ENCODE data around the gene TDP2.

The TDP2 gene

DNA sequence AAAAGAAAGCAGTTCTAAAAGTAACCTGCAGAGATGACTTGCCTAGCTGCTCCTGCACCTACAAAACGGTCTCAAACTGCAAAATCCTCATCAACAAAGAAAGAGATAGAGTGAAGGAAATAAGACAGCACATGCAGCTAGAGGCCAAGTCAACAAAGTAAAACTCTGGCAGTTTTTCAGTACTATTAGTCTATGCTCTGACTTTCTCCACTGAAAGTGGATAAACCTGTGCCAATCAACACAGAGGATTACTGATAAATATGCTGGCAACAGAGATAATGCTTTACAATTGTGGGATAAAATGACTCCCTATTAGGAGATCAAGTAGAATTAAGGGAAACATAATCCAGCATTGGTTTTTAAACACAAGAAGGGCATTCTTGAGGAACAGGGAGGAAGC is 34.1 kb downstream of the TDP2 start:
- DNase-seq (ENCODE audit: low read depth): no peak
- TF ChIP-seq, protein P1, sequence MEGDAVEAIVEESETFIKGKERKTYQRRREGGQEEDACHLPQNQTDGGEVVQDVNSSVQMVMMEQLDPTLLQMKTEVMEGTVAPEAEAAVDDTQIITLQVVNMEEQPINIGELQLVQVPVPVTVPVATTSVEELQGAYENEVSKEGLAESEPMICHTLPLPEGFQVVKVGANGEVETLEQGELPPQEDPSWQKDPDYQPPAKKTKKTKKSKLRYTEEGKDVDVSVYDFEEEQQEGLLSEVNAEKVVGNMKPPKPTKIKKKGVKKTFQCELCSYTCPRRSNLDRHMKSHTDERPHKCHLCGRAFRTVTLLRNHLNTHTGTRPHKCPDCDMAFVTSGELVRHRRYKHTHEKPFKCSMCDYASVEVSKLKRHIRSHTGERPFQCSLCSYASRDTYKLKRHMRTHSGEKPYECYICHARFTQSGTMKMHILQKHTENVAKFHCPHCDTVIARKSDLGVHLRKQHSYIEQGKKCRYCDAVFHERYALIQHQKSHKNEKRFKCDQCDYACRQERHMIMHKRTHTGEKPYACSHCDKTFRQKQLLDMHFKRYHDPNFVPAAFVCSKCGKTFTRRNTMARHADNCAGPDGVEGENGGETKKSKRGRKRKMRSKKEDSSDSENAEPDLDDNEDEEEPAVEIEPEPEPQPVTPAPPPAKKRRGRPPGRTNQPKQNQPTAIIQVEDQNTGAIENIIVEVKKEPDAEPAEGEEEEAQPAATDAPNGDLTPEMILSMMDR (IDR thresholded peaks at IDR 0.05; ENCODE audit: control insufficient read depth, extremely low read depth, insufficient read depth): no peak
- no peak overlapping the region for H3K4me3 ChIP-seq (ENCODE audit: low read depth, low read length)

DNA sequence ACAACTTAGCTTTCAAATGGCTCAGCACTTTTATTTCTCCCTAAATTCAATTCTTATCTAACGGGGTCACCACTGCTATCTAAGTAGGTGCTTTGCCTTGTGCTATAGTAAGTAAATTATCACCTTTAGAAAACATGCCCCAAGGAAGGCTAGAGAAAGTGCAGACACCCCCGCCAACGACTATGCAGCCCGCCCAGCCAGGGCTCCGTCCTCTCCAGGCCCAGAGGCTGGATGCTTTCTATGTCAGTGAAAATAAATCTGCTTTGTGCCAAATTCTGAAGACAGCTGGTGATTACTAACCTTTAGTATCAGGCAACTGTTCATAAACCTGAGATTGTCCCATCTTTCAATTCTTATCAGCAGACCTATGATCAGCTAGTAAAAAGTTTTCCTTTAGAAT is 35.0 kb downstream of the TDP2 start:
- H3K4me3 ChIP-seq (ENCODE audit: low read depth, low read length): no peak overlapping the region
- DNase-seq (ENCODE audit: low read depth): no peak
- TF ChIP-seq, protein P1 (IDR thresholded peaks at IDR 0.05; ENCODE audit: control insufficient read depth, extremely low read depth, insufficient read depth): no peak

DNA sequence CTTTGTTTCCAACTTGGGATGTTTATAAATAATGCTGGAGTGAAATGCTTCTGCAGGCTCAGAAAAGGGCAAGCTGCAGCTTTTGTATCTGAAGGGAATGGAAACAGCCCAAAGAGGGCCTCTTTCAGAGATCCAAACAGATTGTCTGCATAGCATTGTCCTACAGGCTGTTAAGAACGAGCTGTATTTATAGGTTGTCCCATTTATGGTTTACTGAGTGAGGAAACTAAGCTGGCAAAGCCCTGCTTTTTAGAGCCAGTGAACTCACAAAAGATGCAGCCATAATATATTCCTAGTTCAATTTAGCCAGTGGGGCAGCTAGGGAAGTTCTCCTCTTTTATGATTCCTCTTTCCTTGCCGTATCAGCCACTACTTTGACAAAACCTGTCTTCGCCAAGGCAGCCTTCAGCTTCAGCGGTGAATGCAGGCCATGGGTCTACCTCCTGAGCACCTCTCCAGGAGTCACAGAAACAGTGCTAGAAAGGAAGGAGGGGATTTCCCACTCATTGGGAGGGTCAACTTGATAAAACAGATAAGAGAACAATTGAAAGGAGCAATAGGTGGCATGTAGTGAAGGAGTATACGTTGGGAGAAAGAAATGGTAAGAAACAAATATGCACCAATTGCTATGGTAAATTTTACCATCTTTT is 35.7 kb downstream of the TDP2 start:
- TF ChIP-seq, protein P1 (IDR thresholded peaks at IDR 0.05; ENCODE audit: control insufficient read depth, extremely low read depth, insufficient read depth): no peak
- no peak for DNase-seq (ENCODE audit: low read depth)

DNA sequence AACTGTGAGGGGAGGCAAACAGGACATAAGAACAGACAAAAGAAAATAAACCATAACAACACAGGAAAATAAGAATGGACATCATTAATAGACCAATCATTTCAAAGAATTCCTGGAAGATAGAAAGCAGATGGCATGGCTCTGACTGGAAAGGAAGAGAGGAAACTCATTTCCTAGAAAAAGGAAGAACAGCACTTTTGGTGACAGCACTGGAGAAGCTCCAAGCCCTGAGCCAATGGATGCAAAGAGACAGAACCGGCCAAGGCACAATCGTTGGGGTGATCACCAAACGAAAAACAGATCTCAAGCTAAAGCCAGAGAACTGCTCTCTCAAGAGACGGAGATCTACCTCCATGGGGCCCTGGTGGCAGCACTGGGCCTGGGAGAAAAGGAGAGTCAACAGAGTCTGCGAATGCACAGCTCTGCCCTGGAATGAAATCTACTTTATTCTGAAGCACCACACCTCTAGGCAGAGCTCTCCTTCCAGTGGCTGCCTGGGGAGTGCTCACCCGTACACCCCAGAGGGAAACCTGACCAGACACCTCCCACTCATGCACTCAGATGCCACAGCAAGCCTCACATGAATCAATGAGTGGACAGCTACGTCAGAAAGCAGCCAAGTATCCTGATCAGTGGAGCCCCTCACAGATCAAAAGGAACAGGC is 44.9 kb downstream of the TDP2 start:
- TF ChIP-seq, protein P1 (IDR thresholded peaks at IDR 0.05; ENCODE audit: control insufficient read depth, extremely low read depth, insufficient read depth): no peak
- DNase-seq (ENCODE audit: low read depth): no peak
- H3K4me3 ChIP-seq (ENCODE audit: low read depth, low read length): no peak overlapping the region

More for the DNA sequence above, 35.7 kb downstream of the TDP2 start:
- no peak overlapping the region for H3K4me3 ChIP-seq (ENCODE audit: low read depth, low read length)

DNA sequence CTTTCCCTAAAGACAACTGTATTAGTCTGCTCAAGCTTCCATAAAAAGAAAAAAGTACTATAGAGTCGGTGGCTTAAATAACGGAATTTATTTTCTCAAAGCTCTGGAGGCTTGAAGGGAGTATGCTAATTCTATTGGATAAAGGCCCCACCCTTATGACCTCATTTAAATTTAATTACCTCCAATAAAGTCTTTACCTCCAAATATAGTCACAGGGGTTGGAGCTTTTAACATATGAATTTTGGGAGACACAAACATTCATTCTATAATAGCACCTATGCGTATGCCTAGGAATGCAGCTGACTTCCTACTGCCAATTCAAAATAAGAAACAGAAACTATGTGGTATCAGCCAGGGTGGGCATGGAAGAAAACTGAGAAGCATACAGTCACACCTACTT is 46.1 kb downstream of the TDP2 start:
- TF ChIP-seq, protein P1 (IDR thresholded peaks at IDR 0.05; ENCODE audit: control insufficient read depth, extremely low read depth, insufficient read depth): no peak
- H3K4me3 ChIP-seq (ENCODE audit: low read depth, low read length): no peak overlapping the region
- DNase-seq (ENCODE audit: low read depth): no peak

DNA sequence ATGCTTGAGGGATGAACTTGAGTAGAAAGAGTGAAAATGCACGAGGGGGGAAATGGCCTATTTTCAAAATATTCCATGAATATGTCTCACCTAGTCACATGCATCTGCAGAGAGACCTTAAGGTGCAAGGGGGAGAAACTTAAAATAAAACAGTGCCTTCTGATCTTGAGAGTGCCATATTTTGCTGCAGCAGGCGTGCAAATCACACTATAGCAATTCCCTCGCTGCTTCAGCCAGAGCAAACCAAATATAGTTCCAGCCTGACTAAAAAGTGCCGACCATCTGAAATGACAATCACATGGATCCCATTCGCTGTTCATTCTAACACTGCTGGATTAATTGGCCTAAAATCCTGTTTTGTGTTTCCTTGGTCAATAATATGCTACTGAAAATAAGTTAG is 47.0 kb downstream of the TDP2 start:
- H3K4me3 ChIP-seq (ENCODE audit: low read depth, low read length): no peak overlapping the region
- TF ChIP-seq, protein P1 (IDR thresholded peaks at IDR 0.05; ENCODE audit: control insufficient read depth, extremely low read depth, insufficient read depth): no peak
- no peak for DNase-seq (ENCODE audit: low read depth)

DNA sequence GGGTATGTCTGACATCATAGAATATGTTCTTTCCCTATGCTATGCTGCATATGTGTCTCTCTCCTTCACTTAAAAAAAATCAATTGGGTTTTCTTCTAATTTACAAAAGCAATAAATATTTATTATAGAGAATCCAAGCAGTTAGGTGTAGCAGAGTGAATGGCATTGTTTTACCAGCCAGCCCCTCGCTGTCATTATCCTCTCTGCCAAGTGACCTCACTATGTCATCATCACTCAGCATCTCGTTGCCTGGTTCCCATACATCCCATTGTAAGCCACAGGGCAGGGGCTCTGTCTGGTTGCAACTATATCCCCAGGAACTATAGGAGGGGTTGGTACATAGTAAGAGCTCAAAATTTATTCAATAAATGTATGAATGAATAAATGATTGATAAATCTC is 52.1 kb downstream of the TDP2 start:
- no peak overlapping the region for H3K4me3 ChIP-seq (ENCODE audit: low read depth, low read length)
- DNase-seq (ENCODE audit: low read depth): no peak
- TF ChIP-seq, protein P1 (IDR thresholded peaks at IDR 0.05; ENCODE audit: control insufficient read depth, extremely low read depth, insufficient read depth): no peak
